Heart left ventricle (tissue), 16 donors: ENCODE results near the gene HYCC1. TPM values are rescaled to one million over a fixed set of nuclear protein-coding genes. Genes with fewer than 3 reads are reported as not detected.
A peak's percentile ranks its signal among the peaks of the same experiment; 100 is the strongest.
"Not testable (repeated sequence)": the region's sequence is repeated elsewhere in the genome, so short reads cannot be mapped to it uniquely, and the experiment has no call there.

Experiments used
- ATAC-seq, 4 donors: fragments of 200-7000 bp; cut with Tn5 transposase; one replicate each; pipeline ENCODE4 v1.9.1; 2020 to 2022; ENCODE audit warnings: moderate library complexity in 4 of 4, mild to moderate bottlenecking in 3 of 4, moderate number of reproducible peaks in 1 of 4
- DNase-seq, 5 donors: peaks; one replicate each; pipeline ENCODE4 v3.0.0-alpha.2; 2020
- H3K27ac ChIP-seq, 12 donors: fragments of 200-600 bp; sonication (generic) in 4 of 12; one replicate each; pipeline versions ENCODE4 v1.5.0 to v1.8.0; 2016 to 2022; ENCODE audit warnings: mild to moderate bottlenecking in 2 of 12
- H3K27me3 ChIP-seq, 9 donors: fragments of 200-600 bp; sonication (generic) in 2 of 9; one replicate each; pipeline versions ENCODE4 v1.5.1 to v1.8.0; 2016 to 2022; ENCODE audit warnings: mild to moderate bottlenecking in 3 of 9
- H3K36me3 ChIP-seq, 9 donors: fragments of 200-600 bp; sonication (generic) in 2 of 9; one replicate each; pipeline versions ENCODE4 v1.5.0 to v1.8.0; 2018 to 2022; ENCODE audit warnings: mild to moderate bottlenecking in 2 of 9
- H3K4me1 ChIP-seq, 12 donors: fragments of 200-600 bp; sonication (generic) in 4 of 12; one replicate each; pipeline versions ENCODE4 v1.5.0 to v1.8.0; 2016 to 2022; ENCODE audit warnings: mild to moderate bottlenecking in 3 of 12
- H3K4me3 ChIP-seq, 12 donors: fragments of 200-600 bp; sonication (generic) in 4 of 12; one replicate each; pipeline versions ENCODE4 v1.5.0 to v1.8.0; 2017 to 2022; ENCODE audit warnings: mild to moderate bottlenecking in 9 of 12, moderate library complexity in 4 of 12
- H3K9me3 ChIP-seq, 12 donors: fragments of 200-600 bp; sonication (generic) in 4 of 12; one replicate each; pipeline versions ENCODE4 v1.5.0 to v1.8.0; 2016 to 2022; ENCODE audit warnings: mild to moderate bottlenecking in 1 of 12
- POLR2A ChIP-seq, 2 donors: fragments of 450-650 bp; IDR thresholded peaks; one replicate each; pipeline ENCODE4 v1.6.1; 2017; ENCODE audit warnings: antibody characterized with exemption in 2 of 2, mild to moderate bottlenecking in 2 of 2, moderate library complexity in 2 of 2
- WGBS, 4 donors: extraction: QIAGEN DNeasy Blood & Tissue Kit in 2 of 4; methylation state at CpG; one replicate each; pipeline versions ENCODE4 v1.1.5 to v1.1.7; 2013 to 2018; 5-methylcytosine and 5-hydroxymethylcytosine counted together
- intact Hi-C, 10 donors: fragments of 100-400 bp; cut with DNase I; formaldehyde crosslinking; loops; one replicate each; pipeline versions ENCODE4 v1.11.1 to v1.14.2; 2022
- polyA plus RNA-seq, 2 donors: library from polyadenylated mRNA; stranded (reverse); fragments of 200-250 nt; gene quantifications; one replicate each; pipeline ENCODE4 v1.2.3, GENCODE V29; 2013
- total RNA-seq, 9 donors: library from RNA; depleted of rRNA in 2 of 9; stranded (reverse); fragments of >200 nt in 2 of 9; fragmentation: NEBNext Ultra II Directional in 3 of 9; extraction: Animal tissue kit (Norgen Biotek cat#: 25700) in 3 of 9; gene quantifications; one replicate each; pipeline versions ENCODE4 v1.1.0 to v1.2.4, GENCODE V29; 2016 to 2023
- TF ChIP-seq, protein P1 (sequence below), 12 donors: fragments of 200-600 bp; sonication (generic) in 4 of 12; IDR thresholded peaks; one replicate each; pipeline versions ENCODE4 v1.5.0 to v1.8.0; 2018 to 2022; ENCODE audit warnings: antibody characterized with exemption in 12 of 12, mild to moderate bottlenecking in 5 of 12
- donor health status: ischemic (EF 13 %, LVEDD 7.1; RV severe dilation, severe dysfunction).
- donor health status: healthy with polysubstance abuse.
- donor health status: DM: no; HTN: yes; CAD: no.
- donor health status: DM: no; HTN: no; CAD: no.
- donor health status: ischemic (EF 25% LVEDD 6.9; RV normal size, moderate dysfunction).
- donor health status: ischemic (EF 25% LVEDD 5.7; RV mildly dilated, moderate dysfunction).
- donor health status: healthy.
- donor health status: DM: yes; HTN: yes; CAD: no.
- donor health status: ischemic (EF 35%, LVEDD 5.7; RV mildly dilated, moderate dysfunction).
- donor health status: nonischemic (EF 11% LVEDD 7.7; RV severe dilation, severe dysfunction).
- donor health status: DM: yes; HTN: yes; CAD: no.
- donor health status: PGD.
- donor health status: ischemic (EF 29% LVEDD 5.4; RV normal size, mild dysfunction).
- donor health status: nonischemic (EF 23%, LVEDD 6.1; RV moderate dilation, normal function).

The HYCC1 gene
- total and polyA plus RNA-seq, 11 donors: 6.1 to 48.2 (median 33.2) TPM

DNA sequence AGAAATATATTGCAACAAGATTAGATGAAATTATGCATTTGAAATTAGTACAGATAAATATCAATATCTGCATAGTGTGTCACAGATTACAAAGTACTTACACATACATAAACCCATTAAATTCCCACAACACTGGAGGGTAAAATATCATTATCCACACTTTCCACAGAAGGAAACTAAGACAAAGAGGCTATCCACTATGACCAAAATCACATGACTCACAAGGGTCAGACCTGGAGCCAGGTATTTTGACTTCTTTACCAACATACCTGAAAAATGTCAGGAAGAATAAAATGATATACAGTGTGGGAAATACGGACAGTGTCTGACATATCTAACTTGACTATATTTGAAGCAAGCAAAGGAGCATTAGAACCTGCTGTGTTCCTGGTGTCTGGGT lies 34.1 kb downstream of the HYCC1 start:
- ATAC-seq (no peak), DNase-seq (no peak)
- Histone ChIP-seq H3K4me1 (peaks cover 0 to 9% (median 0%) of the 10 kb centered on the region in 12 donors), H3K4me3 (no peak overlapping the region), H3K27ac (no peak overlapping the region), H3K9me3 (no peaks in the 10 kb centered on the region), H3K36me3 (peaks cover 0 to 44% (median 22%) of the 10 kb centered on the region in 9 donors), H3K27me3 (no peaks in the 10 kb centered on the region)
- intact Hi-C loops: loop anchor here in 2 of 10 donors (10.0 kb wide), 1 partner anchor 75 kb away; no protein-coding TSS in a partner anchor
- TF ChIP-seq, protein P1, sequence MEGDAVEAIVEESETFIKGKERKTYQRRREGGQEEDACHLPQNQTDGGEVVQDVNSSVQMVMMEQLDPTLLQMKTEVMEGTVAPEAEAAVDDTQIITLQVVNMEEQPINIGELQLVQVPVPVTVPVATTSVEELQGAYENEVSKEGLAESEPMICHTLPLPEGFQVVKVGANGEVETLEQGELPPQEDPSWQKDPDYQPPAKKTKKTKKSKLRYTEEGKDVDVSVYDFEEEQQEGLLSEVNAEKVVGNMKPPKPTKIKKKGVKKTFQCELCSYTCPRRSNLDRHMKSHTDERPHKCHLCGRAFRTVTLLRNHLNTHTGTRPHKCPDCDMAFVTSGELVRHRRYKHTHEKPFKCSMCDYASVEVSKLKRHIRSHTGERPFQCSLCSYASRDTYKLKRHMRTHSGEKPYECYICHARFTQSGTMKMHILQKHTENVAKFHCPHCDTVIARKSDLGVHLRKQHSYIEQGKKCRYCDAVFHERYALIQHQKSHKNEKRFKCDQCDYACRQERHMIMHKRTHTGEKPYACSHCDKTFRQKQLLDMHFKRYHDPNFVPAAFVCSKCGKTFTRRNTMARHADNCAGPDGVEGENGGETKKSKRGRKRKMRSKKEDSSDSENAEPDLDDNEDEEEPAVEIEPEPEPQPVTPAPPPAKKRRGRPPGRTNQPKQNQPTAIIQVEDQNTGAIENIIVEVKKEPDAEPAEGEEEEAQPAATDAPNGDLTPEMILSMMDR (IDR thresholded peaks at IDR 0.05): no peak
- TF ChIP-seq POLR2A (IDR thresholded peaks at IDR 0.05): no peak
- 93 to 99% (median 98%) methylated on average over 1 of the region's 1 CpG for WGBS, 4 donors

DNA sequence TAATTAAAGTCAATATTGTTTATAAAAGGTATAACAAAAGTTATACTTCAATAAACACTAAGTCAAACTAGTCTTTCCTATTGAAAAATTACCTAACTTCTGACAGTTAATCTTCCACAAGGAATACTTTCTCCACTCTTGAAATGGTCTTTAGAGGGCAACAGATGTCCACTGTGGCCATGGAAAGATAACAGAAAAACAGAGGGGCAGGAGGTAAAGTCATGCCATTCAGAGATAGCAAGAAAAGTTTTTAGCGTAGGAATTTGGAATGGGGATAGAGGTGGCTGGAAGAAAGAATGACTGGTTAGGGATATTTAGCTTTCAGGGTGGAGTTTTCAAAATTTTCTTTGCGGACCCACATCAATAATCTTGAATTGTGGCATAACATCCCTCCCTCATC lies 34.7 kb downstream of the HYCC1 start:
- H3K27me3 ChIP-seq: no peaks in the 10 kb centered on the region
- intact Hi-C loops: loop anchor here in 1 of 10 donors (10.0 kb wide), 1 partner anchor 76 kb away; no protein-coding TSS in a partner anchor
- H3K36me3 ChIP-seq: peaks cover 0 to 50% (median 28%) of the 10 kb centered on the region in 9 donors
- peaks cover 0 to 9% (median 0%) of the 10 kb centered on the region in 12 donors for H3K4me1 ChIP-seq
- TF ChIP-seq, protein P1 (IDR thresholded peaks at IDR 0.05): no peak
- no peak for TF ChIP-seq POLR2A (IDR thresholded peaks at IDR 0.05)
- WGBS, 4 donors: 79 to 90% (median 83%) methylated on average over 2 of the region's 2 CpGs
- ATAC-seq: no peak
- no peak overlapping the region for H3K4me3 ChIP-seq
- H3K9me3 ChIP-seq: no peaks in the 10 kb centered on the region
- DNase-seq: no peak
- no peak overlapping the region for H3K27ac ChIP-seq

DNA sequence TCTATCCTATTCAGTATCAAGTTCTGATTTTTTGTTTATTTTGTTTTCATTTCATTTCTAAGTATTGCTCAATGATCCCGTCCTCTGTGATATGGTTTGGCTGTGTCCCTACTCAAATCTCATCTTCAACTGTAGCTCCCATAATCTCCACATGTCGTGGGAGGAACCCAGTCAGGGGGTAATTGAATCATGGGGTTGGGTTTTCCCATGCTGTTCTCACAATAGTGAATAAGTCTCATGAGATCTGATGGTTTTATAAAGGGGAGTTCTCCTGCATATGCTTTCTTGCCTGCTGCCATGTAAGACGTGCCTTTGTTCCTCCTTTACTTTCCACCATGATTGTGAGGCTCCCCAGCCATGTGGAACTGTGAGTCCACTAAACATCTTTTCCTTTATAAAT lies 39.3 kb downstream of the HYCC1 start:
- intact Hi-C loops: loop anchor here in 1 of 10 donors (10.0 kb wide), 1 partner anchor 80 kb away; no protein-coding TSS in a partner anchor
- not testable (repeated sequence) for H3K27ac ChIP-seq, H3K27me3 ChIP-seq, DNase-seq, H3K9me3 ChIP-seq, H3K4me1 ChIP-seq, H3K4me3 ChIP-seq, ATAC-seq
- H3K36me3 ChIP-seq: peaks cover 0 to 87% (median 32%) of the 10 kb centered on the region in 9 donors
- 64 to 97% (median 86%) methylated on average over 3 of the region's 3 CpGs for WGBS, 4 donors

DNA sequence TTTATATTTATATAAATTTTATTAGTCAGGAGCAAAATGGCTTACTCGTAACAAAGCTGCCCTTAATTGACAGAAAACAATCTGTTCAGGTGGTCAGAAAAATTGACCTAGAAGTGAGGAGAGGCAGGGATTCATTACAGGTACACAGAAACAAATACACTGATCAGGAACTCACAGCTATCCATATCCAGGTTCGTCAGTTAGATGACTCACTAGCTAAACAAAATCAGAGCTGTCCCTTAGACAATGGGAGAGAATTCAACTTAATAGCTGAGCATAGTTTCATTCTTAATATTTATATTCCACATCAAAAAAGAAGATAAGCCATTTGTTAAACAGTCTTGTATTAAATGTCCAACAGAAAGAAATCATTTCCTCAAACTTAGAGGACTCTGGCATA lies 41.7 kb downstream of the HYCC1 start:
- TF ChIP-seq POLR2A (IDR thresholded peaks at IDR 0.05): no peak
- TF ChIP-seq, protein P1 (IDR thresholded peaks at IDR 0.05): no peak
- Histone ChIP-seq H3K36me3 (peaks cover 0 to 89% (median 47%) of the 10 kb centered on the region in 9 donors), H3K27ac (no peak overlapping the region), H3K9me3 (no peaks in the 10 kb centered on the region), H3K27me3 (no peaks in the 10 kb centered on the region), H3K4me1 (peaks cover 0 to 7% (median 0%) of the 10 kb centered on the region in 12 donors), H3K4me3 (no peak overlapping the region)
- WGBS, 4 donors: 91 to 97% (median 92%) methylated on average over 2 of the region's 2 CpGs
- DNase-seq (no peak), ATAC-seq (no peak)
- intact Hi-C loops: loop anchor here in 1 of 10 donors (10.0 kb wide), 1 partner anchor 83 kb away; no protein-coding TSS in a partner anchor

DNA sequence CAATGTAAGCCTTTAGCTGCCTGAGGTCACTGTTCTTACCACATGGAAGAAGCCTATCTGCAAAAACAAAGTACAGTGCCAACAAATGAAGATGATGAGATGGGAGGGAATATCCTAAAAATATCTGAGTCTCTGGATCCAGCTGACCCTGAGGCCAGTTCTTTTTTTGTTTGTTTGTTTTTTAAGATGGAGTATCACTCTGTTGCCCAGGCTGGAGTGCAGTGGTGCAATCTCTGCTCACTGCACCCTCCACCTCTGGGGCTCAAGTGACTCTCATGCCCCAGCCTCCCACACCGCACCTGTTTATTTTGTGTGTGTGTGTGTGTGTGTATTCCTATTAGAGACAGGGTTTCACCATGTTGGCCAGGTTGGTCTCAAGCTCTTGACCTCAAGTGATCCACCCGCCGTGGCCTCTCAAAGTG lies 44.9 kb downstream of the HYCC1 start:
- ATAC-seq (peak in 1 of 4 donors; percentile 7), DNase-seq (no peak)
- Histone ChIP-seq H3K27me3 (no peaks in the 10 kb centered on the region), H3K36me3 (peaks cover 0 to 68% (median 49%) of the 10 kb centered on the region in 9 donors), H3K9me3 (no peaks in the 10 kb centered on the region), H3K4me3 (no peak overlapping the region), H3K27ac (no peak overlapping the region), H3K4me1 (peaks cover 0 to 7% (median 0%) of the 10 kb centered on the region in 12 donors)
- intact Hi-C loops: loop anchor here in 1 of 10 donors (10.0 kb wide), 1 partner anchor 114 kb away; no protein-coding TSS in a partner anchor
- no peak for TF ChIP-seq POLR2A (IDR thresholded peaks at IDR 0.05)
- TF ChIP-seq, protein P1 (IDR thresholded peaks at IDR 0.05): no peak
- 69 to 94% (median 77%) methylated on average over 3 of the region's 3 CpGs for WGBS, 4 donors
